Stomach (tissue), 4 donors: ENCODE results near the gene INTS14.

Source experiments
- CTCF ChIP-seq, 7 experiments: fragments of 450-650 bp in 4 of 7; fragments of 200-600 bp in 3 of 7; sonication (generic) in 3 of 7; IDR thresholded peaks; one replicate each; pipeline ENCODE4 v1.5.1; 2016 to 2019; ENCODE audit warnings: antibody characterized with exemption in 7 of 7, control low read depth in 2 of 7, mild to moderate bottlenecking in 1 of 7
- POLR2A ChIP-seq, 4 donors: fragments of 450-650 bp; IDR thresholded peaks; one replicate each; pipeline ENCODE4 v1.6.1; 2016; ENCODE audit warnings: antibody characterized with exemption in 4 of 4, control low read depth in 2 of 4, mild to moderate bottlenecking in 1 of 4, moderate library complexity in 1 of 4

- TF ChIP-seq CTCF (IDR thresholded peaks at IDR 0.05) (no peak), POLR2A (IDR thresholded peaks at IDR 0.05) (no peak)
Observed at GRCh38 chr15:65583701-65584100, 27.2 kb downstream of the INTS14 start.
